Amniotic epithelial cell (primary cell): Measurements from ENCODE around the gene DLX4.

ENCODE experiments used
- DNase-seq: peaks from one replicate; pipeline ENCODE4 v3.0.0-alpha.2; 2010; ENCODE audit warnings: low read depth

The DLX4 gene

GRCh38 chr17:50014471-50015088, 45.6 kb downstream of the DLX4 start:
- no peak for DNase-seq

- no peak for DNase-seq
Observed at GRCh38 chr17:50015146-50015545, 46.2 kb downstream of the DLX4 start.

- DNase-seq = no peak
Observed at GRCh38 chr17:50018909-50019308, 49.9 kb downstream of the DLX4 start.

- no peak for DNase-seq
Observed at GRCh38 chr17:50020841-50021599, 52.0 kb downstream of the DLX4 start.

- no peak for DNase-seq
Observed at GRCh38 chr17:50021681-50022370, 52.8 kb downstream of the DLX4 start.

GRCh38 chr17:50022463-50023130, 53.6 kb downstream of the DLX4 start:
- DNase-seq = no peak

- DNase-seq = no peak
Observed at GRCh38 chr17:50023520-50023919, 54.5 kb downstream of the DLX4 start.
